HG02943 (cell line): ENCODE measurements around the gene ORAI2.
"Not testable (repeated sequence)": the region's sequence is repeated elsewhere in the genome, so short reads cannot be mapped to it uniquely, and the experiment has no call there.

Experiments
- ATAC-seq: cut with Tn5 transposase; IDR thresholded peaks from one replicate; pipeline ENCODE4 v1.9.1; 2021; ENCODE audit warnings: mild to moderate bottlenecking, low read depth, moderate library complexity; ENCODE audit not compliant: unreplicated experiment

Gene ORAI2

GRCh38 chr7:102444961-102445673 lies 11.7 kb downstream of the ORAI2 start:
- peak; percentile 33 for ATAC-seq

- ATAC-seq = no peak
Measured at GRCh38 chr7:102445674-102446071, 12.3 kb downstream of the ORAI2 start.

- ATAC-seq = no peak
Measured at GRCh38 chr7:102446387-102447156, 13.2 kb downstream of the ORAI2 start.

- no peak for ATAC-seq
Measured at GRCh38 chr7:102447311-102447710, 13.9 kb downstream of the ORAI2 start.

- ATAC-seq = no peak
Measured at GRCh38 chr7:102449136-102449535, 15.8 kb downstream of the ORAI2 start.

GRCh38 chr7:102450242-102450641 lies 16.9 kb downstream of the ORAI2 start:
- ATAC-seq = peak; percentile 58

GRCh38 chr7:102451371-102452054 lies 18.1 kb downstream of the ORAI2 start:
- ATAC-seq = no peak

GRCh38 chr7:102452451-102452850 lies 19.1 kb downstream of the ORAI2 start:
- no peak for ATAC-seq

- no peak for ATAC-seq
Measured at GRCh38 chr7:102453319-102453718, 19.9 kb downstream of the ORAI2 start.

GRCh38 chr7:102454468-102454867 lies 21.1 kb downstream of the ORAI2 start:
- ATAC-seq = no peak

GRCh38 chr7:102454932-102455331 lies 21.6 kb downstream of the ORAI2 start:
- not testable (repeated sequence) for ATAC-seq

GRCh38 chr7:102455596-102455995 lies 22.2 kb downstream of the ORAI2 start:
- ATAC-seq = no peak

- ATAC-seq = no peak
Measured at GRCh38 chr7:102456327-102456726, 23.0 kb downstream of the ORAI2 start.

- no peak for ATAC-seq
Measured at GRCh38 chr7:102457352-102457924, 24.1 kb downstream of the ORAI2 start.

- no peak for ATAC-seq
Measured at GRCh38 chr7:102459221-102459844, 26.0 kb downstream of the ORAI2 start.

GRCh38 chr7:102460467-102460866 lies 27.1 kb downstream of the ORAI2 start:
- no peak for ATAC-seq

- ATAC-seq = peak; percentile 12
Measured at GRCh38 chr7:102463841-102464576, 30.6 kb downstream of the ORAI2 start.

- peak; percentile 78 for ATAC-seq
Measured at GRCh38 chr7:102464577-102465280, 31.4 kb downstream of the ORAI2 start, which contains the start of the genes ALKBH4 and LRWD1. Gene ALKBH4, minus strand, starts transcription at chr7:102464863. Its CDS starts 27 bp downstream, at chr7:102464836. Gene LRWD1, plus strand, starts transcription at chr7:102464984. Its CDS starts 97 bp downstream, at chr7:102465081.

GRCh38 chr7:102466097-102466496 lies 32.7 kb downstream of the ORAI2 start:
- ATAC-seq = no peak
